ENCODE measurements around the gene CLTCL1.

CLTCL1 gene

DNA sequence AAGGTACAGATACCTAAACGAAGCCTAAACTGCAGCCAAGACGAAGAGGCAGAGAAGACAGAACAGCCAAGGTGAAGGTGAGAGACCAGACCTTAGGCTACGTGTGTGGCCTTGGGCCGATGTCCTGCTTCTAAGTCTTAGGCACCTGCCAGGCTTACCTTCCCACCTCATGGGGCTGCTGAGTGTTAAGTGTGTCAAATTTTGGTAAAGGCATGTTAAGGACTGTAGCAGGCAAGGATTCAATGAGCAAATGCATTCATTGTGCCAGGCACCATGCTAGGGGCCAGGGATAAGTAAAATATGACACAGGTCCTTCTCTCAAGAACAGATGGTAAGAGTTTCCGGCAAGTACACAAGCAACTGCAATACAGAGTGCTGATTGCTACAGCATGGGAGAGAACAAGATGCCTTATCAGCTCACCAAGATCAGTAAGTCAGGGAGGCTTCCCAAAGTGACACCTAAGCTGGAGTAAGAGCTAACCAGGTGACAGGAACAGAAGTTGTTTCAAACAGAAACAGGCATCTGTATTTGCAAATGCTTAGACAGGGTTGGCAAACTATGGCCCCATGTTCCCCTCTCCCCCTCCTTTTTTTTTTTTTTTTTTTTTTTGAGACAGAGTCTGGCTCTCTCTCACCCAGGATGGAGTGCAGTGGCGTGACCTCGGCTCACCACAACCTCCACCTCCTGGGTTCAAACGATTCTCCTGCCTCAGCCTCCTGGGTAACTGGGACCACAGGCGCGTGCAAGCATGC, 46.7 kb downstream of the CLTCL1 start:
- no peak for DNase-seq

DNA sequence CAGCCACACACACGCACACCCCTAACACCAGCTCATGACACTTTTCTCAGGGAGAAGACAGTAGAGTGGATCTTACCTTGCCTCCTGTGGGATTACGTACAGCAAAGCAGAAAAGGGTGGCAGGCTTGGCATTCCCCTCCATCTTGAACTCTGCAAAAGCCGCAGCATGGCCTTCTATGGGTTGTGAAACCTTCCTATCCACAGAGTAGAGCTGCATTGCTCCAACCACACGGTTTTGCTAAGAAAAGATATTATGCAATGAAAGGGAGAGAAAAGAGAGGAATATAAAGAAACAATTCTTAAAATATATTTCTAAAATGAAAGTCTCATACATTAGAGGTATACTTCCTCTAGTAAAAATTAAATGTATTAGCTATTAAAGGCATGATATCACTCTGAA, 48.8 kb downstream of the CLTCL1 start:
- DNase-seq: no peak

DNA sequence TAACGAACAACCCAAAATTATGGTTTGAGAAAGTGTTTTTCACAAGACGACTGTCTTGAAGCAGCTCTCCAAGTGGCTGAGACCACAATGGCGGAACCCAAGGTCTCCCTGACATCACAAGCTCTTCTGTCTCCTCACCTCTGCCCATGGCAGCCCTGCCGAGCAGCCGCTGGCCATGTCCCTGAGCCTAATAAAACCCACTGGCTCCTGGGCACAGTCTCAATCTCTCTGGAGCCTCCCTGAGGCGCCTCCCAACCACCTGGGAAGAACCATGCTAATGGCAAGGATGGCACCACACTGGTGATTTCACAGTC, 50.0 kb downstream of the CLTCL1 start:
- DNase-seq: no peak

DNA sequence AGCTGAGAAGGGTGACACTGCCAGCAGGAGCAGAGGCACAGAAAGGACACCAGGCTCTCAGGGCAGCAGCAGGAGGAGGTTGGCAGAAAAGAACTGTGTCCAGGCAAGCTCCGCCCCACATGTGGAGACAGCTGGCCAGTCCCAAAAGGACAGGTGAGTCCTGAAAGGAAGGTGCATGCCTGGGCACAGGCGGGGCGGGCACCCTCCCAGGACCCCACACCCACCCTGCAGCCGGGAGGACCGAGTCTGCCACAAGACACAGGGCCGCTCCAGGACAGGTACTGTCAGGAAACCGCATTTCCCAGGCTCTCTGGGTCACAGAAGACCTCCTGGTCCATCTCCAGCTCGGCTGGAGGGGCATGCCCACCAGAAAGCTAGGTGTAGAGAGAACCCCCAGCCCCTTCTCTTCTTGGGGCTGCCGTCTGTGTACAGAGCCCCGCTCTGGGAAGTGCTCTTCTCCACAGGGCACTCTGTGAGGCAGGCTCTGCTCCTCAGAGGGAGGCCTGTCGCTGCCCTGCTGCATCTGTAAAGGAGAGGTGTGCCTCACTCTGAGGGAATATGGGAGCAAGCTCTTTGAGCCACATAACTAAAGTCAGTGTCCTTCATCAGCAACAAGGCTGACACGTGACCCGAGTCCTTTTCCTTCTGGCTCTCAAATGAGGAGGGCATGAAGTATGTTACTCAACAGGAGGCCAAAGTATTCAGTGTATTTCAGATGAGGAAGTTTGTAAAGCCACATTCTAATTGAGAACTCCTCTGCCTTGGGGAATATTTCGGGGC, 50.5 kb downstream of the CLTCL1 start:
- DNase-seq: no peak

DNA sequence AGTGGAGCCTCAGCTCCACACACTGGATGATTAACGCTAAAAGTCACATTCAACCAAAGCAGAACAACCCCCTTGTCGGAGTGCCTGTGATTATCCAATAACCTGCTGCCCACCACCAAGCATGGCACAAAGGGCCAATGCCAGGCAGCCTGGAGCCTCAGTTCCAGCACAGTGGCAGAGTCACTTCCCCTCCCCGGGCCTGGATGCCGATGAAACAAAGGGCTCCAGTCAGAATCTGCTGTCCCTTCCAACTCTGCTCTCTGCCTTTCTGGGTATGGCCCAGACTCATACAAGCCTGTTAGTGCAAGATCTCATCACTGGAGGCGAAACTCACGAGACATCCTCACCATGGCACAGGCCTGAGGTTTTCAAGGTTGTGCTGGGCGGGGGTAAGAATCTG, 52.1 kb downstream of the CLTCL1 start:
- DNase-seq: no peak

DNA sequence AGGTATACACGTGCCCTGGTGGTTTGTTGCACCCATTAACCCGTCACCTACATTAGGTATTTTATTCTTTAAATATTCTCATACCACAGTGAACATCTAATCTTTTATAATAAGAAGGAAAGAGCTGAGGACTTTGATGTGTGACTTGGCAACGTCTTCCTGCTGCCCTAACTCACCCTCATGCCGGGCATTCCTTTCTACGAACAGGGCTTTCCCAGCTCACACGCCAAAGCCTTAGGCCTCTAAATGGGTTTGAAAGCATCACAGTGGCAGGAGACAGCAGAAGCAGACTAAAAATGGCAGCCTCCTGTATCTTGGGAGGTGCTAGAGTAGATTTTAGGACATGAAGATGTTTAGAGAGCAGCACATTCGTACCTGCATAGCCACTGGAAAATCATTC, 52.6 kb downstream of the CLTCL1 start:
- no peak for DNase-seq

DNA sequence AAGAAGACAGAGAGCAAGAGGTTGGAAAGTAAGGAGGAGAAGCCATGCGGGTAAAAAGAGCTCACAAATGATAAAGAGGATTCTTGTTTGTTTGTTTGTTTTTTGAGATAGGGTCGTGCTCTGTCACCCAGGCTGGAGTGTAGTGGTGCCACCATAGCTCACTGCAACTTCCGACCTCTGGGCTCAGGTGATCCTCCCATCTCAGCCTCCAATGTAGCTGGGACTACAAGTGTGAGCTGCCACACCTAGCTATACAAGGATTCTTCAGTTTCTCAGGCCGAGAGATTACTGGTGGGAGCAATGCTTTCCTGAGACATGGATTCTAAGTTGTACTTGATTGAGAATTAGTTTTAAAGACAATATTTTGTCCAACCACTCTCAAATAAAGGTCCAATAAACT, 55.6 kb downstream of the CLTCL1 start:
- DNase-seq: no peak

DNA sequence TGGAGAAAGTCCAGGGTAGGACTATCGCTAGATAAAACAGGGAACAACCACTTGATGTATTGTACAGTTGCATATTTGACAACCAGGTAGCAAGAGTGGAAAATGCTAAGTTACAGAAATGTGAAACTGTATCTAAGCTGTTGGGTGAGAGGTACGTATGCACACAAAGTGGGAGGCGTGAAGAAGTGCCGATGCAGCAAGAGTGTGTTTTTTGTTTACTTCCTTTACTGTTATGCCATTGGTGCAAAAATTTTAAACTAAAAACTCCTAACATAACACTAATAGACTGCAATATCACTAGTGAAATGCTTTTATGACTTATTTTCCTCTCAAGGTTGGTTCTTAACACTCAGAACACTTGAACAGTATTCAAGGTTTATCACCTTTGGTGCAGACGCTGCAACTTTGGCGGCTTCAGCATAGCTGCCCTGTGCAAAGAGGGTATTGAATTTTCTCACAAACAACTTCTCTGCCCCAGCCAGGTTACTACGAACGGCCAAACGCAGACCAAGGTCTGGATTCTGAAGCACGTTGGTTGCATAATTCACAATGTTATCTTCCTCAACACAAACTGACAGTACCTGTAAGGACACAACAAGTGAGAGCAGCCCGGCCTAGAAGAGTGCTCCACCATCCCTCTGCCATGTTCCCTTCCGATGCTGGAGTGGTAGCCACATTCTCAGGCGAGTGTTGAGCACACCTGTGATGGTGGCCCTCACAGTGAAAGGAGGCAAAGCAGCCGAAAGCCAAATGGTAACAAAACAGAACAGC, 57.2 kb downstream of the CLTCL1 start:
- no peak for DNase-seq

DNA sequence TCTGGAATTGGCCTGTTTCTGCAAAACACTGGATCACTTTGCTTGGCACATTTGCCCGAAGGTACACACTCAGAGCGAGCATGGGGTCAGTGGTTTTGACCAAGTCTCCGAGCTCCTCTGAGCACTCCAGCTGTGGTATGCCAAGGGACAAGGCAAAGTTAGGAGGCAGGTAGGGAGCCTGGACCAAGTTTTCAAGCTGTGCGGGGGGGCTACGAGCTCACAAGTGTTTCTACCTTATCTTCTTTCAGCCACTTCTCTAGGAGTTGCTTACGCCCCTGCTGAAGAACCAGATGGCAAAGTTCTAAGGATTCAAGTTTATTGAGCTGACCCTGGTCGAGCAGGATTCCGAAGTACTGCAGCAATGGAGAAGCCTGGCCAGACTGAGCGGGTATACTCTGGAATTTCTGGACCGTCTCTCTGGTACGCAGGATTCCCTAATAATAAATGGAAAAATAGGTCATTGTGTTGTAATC, 58.3 kb downstream of the CLTCL1 start:
- DNase-seq: no peak

DNA sequence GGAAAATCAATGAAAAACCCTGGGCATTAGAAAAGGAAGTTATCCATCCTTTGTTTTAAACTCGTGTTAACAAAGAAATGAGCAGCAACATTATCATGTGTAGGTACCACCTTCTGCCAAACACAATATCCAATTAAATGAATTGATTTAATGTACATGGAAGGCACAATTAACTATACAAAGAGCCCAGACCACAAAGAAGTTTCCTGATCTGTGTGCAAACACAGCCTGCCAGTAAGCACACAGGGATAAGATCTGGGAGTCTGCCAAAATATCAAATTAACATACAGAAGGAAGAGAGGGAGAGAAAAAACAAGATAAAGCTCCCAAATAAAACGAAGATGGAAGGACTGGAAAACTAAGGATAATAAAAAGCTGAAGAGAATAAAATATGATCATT, 58.9 kb downstream of the CLTCL1 start:
- no peak for DNase-seq

DNA sequence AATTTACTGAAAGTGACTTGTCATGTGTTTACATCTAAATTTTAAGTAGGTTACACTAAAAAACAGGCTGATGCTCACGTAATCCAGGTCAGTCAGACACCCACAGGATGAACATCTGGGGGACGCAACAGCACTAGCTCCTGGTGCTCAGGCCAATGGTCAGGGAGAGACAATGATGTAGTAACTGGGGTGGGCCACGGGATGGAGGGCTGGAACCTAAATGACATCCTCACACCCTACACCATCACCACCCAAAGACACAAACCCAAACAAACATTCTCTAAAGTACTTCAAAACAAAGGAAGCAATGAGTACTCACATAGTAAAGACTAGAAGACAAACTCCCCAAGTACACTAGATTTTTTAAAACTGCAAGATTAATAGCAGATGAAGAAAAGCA, 59.5 kb downstream of the CLTCL1 start:
- DNase-seq: no peak

DNA sequence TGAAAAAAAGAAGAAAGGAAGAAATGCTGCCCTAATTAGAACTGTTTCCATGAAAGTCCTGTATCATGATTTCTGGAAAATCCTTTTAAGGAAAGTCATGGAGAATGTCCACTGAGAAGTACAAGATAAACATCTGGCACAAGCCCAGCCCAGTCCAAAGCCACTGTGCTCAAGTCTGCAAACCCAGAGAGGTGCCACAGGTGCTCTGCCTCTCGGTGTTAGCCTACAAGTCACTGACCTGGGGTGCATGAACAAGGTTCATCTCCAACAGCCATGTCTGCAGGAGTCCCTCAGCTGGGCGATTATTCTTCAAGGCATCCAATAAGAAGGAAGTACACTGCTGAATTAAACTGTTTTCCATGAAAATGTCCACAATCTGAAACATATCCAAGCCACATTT, 61.9 kb downstream of the CLTCL1 start:
- no peak for DNase-seq

DNA sequence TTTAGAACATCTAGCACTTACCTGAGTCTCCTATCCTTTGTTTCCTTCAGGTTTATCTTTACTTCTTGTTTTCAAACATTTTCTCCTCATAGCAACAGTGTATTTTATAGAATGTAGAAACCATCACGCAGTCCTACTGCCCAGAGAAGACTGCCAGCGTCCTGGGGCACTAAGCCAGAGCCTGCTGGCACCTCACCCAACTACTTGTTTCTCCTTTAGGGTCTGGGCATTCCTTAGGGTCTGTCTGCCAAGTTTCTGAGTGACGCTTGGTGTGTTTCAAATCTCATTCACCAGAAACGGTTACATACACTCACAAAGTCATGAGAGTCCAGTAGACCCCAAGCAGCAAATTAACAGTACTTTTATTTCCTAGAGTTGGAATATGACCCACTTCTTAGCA, 63.3 kb downstream of the CLTCL1 start:
- no peak for DNase-seq

DNA sequence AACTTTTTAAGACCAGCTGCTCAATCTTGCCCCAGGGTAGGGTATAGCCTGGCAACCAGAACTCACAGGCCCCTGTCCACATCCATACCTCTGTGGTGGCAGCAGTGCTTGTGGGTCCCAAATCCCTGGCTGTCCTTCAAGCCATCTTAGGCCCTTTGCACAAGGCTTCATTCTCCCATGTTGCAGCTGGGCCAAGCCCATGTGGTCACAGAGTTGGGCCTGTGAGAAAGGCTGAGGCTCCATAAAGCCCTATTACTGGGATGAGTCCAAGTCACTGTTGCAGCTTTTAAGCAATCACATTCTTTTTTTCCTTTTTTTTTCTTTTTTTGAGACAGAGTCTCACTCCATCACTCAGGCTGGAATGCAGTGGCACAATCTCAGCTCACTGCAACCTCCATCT, 65.1 kb downstream of the CLTCL1 start:
- no peak for DNase-seq

DNA sequence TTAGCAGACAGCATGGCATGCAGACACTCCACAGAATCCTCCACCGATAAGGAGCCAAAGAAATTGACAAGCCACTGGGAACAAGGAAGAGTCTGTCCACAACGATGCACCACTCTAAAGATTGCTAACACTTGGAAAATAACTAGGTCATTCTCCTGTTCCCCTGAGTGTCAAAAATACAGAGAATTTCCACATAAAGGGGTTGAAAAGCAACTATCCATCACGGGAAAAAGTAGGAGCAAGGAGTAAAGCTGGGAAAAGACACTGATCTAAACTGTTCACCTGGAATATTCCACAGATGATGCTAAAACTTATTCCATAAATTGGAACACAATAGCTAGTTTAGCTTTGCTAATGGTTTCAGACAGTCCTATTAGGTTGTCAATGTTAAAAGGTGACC, 66.0 kb downstream of the CLTCL1 start:
- no peak for DNase-seq

DNA sequence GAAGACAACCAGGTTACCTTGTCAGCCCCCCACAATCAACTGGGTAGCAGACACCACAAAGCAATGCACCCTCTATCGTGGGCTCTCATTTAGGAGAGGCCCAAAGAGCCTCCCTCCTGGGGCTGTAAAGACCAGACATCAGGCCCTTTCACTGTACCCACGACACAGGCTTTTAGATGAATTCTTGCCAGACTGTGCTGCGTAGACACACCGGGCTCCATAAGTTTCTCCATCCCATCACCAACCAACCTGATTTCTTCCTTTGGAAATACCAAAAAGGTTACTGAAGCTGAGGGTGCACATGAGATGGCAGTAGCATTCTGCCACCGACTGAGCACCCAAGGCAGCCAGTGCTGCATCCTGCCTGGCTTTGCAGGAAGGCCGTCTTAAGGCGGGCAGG, 66.5 kb downstream of the CLTCL1 start:
- DNase-seq: no peak

DNA sequence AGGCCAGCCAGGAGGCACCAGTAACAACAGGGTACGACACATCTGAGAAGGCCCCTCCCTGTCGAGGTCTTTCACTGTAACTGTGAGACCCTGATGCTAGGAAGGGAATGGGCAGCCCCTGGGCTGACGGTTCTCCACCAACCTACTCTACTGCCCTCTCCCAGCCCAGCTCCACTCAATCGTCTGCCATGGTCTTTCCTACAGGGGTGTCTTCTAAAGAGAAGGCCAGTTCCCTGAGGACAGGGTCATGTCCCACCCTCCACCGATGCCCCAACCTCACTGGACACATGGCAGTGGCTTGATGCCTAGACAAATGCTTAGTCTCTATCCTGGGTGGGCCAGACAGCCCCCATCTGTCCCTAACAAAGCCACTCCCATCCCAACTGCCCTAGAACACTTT, 67.0 kb downstream of the CLTCL1 start:
- no peak for DNase-seq

DNA sequence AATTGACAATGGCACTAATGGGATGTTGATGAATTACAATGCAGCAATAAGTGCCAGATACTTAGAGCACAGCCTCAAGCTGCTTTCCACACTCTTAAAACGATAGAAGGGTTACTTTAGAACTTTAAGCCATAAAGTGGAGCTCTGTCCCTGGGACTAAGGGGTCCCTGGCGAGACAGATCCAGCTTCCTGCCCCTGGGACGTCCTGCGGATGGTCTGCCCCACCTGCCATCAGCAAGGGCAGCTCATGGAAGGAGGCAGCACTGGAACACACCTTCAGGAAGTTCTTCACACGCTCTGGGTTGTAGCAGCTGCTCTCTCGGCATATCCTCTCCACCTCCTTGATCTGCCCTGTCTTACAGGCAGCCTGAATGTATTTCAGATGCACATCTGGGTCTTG, 67.9 kb downstream of the CLTCL1 start:
- DNase-seq: no peak

DNA sequence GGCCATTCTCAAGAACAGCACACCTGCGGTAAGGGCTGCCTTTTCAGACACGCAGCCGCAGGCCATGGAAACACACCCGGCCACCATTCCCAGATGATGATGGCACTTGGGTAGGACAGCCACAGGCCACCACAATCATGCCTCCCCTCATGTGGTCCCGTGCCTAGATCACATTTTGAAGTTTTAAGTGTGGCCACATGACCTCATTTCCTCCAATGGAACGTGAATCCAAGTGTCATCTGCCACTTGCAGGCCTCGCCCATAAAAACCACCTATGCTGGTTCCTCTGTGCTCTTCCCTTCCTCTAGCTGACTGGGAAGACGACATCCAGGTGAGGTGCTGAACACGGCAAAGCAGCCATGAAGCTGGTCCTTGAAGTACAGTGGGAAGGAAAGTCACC, 68.4 kb downstream of the CLTCL1 start:
- DNase-seq: no peak

DNA sequence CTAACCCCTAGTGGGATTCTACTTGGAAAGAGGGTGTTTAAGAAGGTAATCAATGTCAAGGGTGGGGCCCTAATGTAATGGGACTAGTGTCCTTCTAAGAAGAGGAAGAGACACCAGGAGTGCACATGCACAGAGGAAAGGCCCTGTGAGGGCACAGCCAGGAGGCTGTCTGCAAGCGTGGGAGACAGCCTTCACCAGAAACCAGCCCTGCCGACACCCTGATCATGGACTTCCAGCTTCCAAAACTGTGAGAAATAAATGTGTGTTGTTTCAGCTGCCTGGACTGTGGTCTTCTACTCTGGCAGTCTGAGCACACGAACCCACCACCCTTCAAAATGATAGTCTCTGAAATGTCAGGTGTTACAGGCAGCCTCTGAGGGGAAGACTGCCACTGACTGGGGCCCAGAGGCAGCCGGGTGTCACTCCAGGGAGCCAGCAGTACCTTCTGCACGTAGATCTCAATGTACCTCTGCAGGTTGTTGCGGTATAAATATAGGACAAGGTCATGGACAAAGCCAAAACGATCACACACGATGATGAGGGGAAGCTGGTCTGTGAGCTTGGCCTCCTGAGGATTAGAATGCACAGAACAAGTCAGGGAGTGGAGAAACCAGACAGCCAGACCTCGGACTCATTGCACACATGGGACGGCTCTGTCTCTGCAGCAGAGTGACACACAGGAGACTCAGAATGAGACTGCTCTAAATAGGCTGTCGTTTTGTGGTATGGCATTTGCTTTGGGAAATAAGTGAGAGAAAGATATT, 69.1 kb downstream of the CLTCL1 start:
- DNase-seq: no peak

DNA sequence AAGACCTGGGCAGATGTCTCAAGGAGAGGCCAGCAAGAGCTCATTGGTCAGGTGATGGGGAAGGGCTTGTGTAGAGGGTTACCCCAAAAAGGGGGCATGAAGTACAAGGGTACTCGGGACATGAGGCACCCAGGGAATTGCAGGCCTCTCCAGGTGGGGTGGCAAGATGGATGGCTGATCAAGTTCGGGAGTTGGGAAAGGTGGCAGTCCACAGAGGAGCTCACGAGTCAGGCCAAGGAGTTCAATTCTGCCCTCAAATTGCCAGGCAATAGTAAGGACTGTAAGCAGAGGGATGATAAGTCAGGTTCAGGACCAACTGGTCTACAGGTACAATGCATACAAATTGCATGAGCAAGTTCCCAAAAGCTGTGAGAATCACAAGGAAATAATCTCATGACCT, 70.7 kb downstream of the CLTCL1 start:
- no peak for DNase-seq

DNA sequence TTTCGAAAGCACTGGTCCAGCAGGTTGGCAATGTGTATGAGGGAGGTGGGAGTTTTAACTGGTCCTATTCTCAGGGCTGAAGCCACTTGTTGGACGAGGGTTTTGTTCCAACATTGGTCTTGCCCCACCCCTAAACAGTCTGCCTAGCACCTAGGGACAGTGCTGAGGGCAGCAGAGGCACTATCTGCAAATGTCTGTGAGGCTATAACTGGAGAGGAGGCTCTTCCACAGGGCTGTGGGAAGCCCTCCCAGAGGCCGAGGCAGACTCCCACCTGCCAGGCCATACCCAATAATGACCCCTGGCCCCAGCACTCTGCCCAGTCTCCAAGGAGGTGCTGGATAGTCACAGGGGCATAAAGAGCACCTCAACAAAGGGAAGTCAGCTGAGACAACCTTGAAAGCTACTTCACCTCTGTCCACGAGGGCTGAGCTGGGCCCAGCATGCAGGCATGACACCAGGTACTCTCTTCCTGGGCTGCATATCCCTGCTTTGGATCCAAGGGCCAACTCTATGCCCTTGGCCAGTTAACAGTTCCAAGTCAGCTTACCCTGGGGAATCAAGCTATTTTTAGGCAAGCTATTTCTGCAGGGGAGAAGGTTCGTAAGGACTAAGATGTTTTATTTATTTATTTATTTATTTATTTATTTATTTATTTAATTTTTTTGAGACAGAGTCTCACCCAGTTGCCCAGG, 72.8 kb downstream of the CLTCL1 start:
- no peak for DNase-seq

DNA sequence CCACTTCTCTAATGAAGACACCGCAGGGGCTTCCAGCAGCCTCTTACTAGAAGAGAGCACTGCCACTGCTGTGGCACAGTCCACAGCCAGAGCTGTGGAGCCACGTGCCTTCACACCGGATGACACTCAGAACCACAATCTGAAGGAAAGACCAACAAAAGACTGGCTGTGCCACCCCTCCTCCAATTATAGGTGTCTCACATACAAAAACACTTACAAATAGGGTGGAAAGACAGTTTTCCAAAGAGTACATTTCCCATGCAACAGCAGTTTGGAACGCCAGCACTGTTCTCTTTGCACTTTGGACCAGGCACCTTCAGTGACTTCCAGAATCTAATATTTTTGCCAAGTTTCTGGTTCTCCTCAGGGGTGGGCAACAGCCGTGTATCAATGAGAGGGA, 74.9 kb downstream of the CLTCL1 start:
- no peak for DNase-seq

Measured in NCI-H446 treated with DMSO at 0.1 percent for 48 hours (cell line).